Fibroblast of villous mesenchyme (primary cell): Measurements from ENCODE around the gene ATF4. TPM values are rescaled to one million over a fixed set of nuclear protein-coding genes. Genes with fewer than 3 reads are reported as not detected.
A peak's percentile ranks its signal among the peaks of the same experiment; 100 is the strongest.

Experiments
- DNase-seq: peaks from one replicate; pipeline ENCODE4 v3.0.0-alpha.2; 2010; ENCODE audit warnings: low read depth
- H3K4me3 ChIP-seq: 2 replicates; pipeline ENCODE4 v1.5.1; 2011; ENCODE audit warnings: low read depth, mild to moderate bottlenecking, low read length
- CTCF ChIP-seq: IDR thresholded peaks from 2 replicates; pipeline ENCODE4 v1.5.1; 2012; ENCODE audit warnings: low read depth, mild to moderate bottlenecking, low read length; ENCODE audit not compliant: insufficient read depth
- total RNA-seq: library from RNA; depleted of rRNA; stranded (reverse); fragments of >200 nt; gene quantifications from 2 replicates; pipeline ENCODE4 v1.2.3, GENCODE V29; 2012

Gene ATF4
- 200 and 379 TPM in 2 replicates for total RNA-seq

- TF ChIP-seq CTCF, result no peak
- DNase-seq, result no peak
These were observed at the start of gene ATF4 for GRCh38 chr22:39520226-39521105. Gene ATF4 (plus strand): TSS chr22:39520562. CDS start chr22:39521446, 884 bp downstream.

GRCh38 chr22:39471381-39472141 lies 48.8 kb upstream of the ATF4 start:
- H3K4me3 ChIP-seq, result no peak overlapping the region
- TF ChIP-seq CTCF, result no peak
- peak; percentile 80 for DNase-seq

More at GRCh38 chr22:39520226-39521105, at the start of gene ATF4:
- H3K4me3 ChIP-seq, result peak within 1 kb of the TSS; percentile 93

GRCh38 chr22:39472570-39473556 lies 47.5 kb upstream of the ATF4 start:
- DNase-seq, result peak; percentile 88
- H3K4me3 ChIP-seq, result no peak overlapping the region
- no peak for TF ChIP-seq CTCF

GRCh38 chr22:39473851-39474250 lies 46.5 kb upstream of the ATF4 start:
- no peak overlapping the region for H3K4me3 ChIP-seq
- no peak for DNase-seq
- no peak for TF ChIP-seq CTCF

- no peak for TF ChIP-seq CTCF
- no peak for DNase-seq
- no peak overlapping the region for H3K4me3 ChIP-seq
These were observed 45.8 kb upstream of the ATF4 start for GRCh38 chr22:39474351-39475111.
